ENCODE data around the gene SPRY4.

Gene SPRY4

DNA sequence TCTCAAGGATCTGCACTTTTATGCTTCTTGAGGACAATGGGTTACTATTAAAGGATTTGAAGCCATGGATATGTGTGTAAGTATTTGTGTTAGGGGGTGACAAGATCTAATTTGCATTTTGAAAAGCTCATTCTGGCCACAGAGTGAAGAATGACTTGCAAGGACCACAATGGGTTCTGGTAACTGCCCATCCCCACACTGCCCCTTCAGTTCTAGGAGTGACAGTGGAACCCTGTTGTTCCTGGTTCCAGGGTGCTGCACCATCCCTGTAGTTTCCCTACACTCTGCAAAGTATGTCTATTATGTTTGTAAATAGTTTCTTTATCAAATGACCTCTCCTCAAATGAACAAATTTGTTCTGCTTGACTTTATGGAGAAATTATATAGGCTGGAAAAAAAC, 9.7 kb upstream of the SPRY4 start:
- TF ChIP-seq POLR2AphosphoS5 (IDR thresholded peaks at IDR 0.05; ENCODE audit: low read depth, low read length), result no peak
- no peak for TF ChIP-seq TAF1 (IDR thresholded peaks at IDR 0.05; ENCODE audit: borderline replicate concordance, insufficient read depth, low read length)
- TF ChIP-seq SIN3A (IDR thresholded peaks at IDR 0.05; ENCODE audit: borderline replicate concordance, insufficient read depth, low read length), result no peak
- TF ChIP-seq, protein P1, sequence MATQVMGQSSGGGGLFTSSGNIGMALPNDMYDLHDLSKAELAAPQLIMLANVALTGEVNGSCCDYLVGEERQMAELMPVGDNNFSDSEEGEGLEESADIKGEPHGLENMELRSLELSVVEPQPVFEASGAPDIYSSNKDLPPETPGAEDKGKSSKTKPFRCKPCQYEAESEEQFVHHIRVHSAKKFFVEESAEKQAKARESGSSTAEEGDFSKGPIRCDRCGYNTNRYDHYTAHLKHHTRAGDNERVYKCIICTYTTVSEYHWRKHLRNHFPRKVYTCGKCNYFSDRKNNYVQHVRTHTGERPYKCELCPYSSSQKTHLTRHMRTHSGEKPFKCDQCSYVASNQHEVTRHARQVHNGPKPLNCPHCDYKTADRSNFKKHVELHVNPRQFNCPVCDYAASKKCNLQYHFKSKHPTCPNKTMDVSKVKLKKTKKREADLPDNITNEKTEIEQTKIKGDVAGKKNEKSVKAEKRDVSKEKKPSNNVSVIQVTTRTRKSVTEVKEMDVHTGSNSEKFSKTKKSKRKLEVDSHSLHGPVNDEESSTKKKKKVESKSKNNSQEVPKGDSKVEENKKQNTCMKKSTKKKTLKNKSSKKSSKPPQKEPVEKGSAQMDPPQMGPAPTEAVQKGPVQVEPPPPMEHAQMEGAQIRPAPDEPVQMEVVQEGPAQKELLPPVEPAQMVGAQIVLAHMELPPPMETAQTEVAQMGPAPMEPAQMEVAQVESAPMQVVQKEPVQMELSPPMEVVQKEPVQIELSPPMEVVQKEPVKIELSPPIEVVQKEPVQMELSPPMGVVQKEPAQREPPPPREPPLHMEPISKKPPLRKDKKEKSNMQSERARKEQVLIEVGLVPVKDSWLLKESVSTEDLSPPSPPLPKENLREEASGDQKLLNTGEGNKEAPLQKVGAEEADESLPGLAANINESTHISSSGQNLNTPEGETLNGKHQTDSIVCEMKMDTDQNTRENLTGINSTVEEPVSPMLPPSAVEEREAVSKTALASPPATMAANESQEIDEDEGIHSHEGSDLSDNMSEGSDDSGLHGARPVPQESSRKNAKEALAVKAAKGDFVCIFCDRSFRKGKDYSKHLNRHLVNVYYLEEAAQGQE (IDR thresholded peaks at IDR 0.05; ENCODE audit: insufficient read depth in 1 of 2, low read depth in 2 of 2, low read length in 2 of 2), result no peak
- no peak for TF ChIP-seq FOXP2 (optimal IDR thresholded peaks at IDR 0.05; ENCODE audit: borderline replicate concordance, extremely low read depth, extremely low read length, insufficient read depth)

DNA sequence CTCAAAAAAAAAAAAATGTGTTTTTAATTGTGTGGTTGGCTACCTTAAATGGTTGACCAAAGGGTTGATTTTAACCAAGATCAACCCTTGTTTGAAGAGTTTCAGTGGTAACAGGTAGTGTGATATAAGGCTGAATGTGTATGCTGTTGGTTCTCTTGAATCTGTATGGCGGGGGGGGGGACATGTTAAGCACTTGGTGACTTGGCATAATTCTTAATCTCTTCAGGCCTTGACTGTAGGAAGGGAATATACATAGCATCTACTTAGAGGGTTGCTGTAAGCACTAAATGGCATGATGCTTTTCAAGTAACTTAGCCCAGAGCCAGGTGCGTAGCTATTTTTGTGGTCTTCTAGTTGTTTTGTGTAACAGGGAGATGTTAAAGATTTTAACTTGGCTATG, 5.6 kb upstream of the SPRY4 start:
- TF ChIP-seq SIN3A (IDR thresholded peaks at IDR 0.05; ENCODE audit: borderline replicate concordance, insufficient read depth, low read length) (no peak), POLR2AphosphoS5 (IDR thresholded peaks at IDR 0.05; ENCODE audit: low read depth, low read length) (no peak), TAF1 (IDR thresholded peaks at IDR 0.05; ENCODE audit: borderline replicate concordance, insufficient read depth, low read length) (no peak), FOXP2 (optimal IDR thresholded peaks at IDR 0.05; ENCODE audit: borderline replicate concordance, extremely low read depth, extremely low read length, insufficient read depth) (no peak)
- TF ChIP-seq, protein P1 (IDR thresholded peaks at IDR 0.05; ENCODE audit: insufficient read depth in 1 of 2, low read depth in 2 of 2, low read length in 2 of 2), result no peak

DNA sequence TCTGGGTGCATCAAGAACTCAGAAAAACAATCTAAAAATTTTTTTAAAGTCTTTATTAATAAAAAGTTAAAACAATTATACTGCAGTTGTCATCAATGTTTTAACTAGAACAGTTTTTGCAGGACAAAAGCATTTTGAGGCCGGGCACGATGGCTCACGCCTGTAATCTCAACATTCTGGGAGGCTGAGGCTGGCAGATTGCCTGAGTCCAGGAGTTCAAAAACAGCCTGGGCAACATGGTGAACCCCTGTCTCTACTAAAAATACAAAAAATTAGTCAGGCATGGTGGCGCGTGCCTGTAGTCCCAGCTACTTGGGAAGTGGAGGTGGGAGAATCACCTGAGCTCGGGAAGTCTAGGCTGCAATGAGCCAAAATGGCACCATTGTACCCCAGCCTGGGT, 5.2 kb upstream of the SPRY4 start:
- TF ChIP-seq, protein P1 (IDR thresholded peaks at IDR 0.05; ENCODE audit: insufficient read depth in 1 of 2, low read depth in 2 of 2, low read length in 2 of 2), result no peak
- TF ChIP-seq FOXP2 (optimal IDR thresholded peaks at IDR 0.05; ENCODE audit: borderline replicate concordance, extremely low read depth, extremely low read length, insufficient read depth) (no peak), SIN3A (IDR thresholded peaks at IDR 0.05; ENCODE audit: borderline replicate concordance, insufficient read depth, low read length) (no peak), TAF1 (IDR thresholded peaks at IDR 0.05; ENCODE audit: borderline replicate concordance, insufficient read depth, low read length) (no peak), POLR2AphosphoS5 (IDR thresholded peaks at IDR 0.05; ENCODE audit: low read depth, low read length) (no peak)

DNA sequence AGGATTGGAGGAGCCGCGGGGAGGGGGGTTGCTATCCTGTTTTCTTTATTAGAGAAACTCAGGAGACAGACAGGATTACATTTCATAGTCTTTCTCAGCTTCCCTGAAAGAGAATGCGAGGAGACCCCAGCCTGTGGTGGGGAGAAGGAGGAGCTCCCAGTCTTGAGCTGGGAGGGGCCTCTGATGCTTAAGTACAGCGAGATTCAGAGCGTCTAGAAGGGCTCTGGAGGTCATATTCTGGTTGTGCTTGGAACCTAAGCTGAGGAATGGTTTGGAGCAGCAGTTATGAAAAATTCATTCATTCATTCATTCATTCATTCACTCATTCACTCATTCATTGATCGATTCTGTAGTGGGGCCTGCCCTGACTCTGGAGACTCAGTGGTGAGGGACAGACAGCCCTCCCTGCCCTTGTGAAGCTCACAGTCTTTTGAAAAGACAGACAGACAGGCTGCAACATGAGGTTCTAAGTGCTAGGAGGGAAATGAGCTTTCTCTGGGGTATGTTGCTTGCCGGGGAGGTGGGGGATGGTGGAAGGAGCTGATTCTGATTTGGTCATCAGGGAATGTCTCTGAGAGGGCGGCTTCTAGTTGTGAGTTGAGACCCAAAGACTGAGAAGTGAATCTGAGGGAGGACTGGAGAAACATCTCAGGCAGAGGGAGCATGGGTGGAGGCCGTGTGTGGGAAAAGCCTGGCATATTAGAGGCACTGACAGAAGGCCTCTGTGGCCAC, 2.5 kb upstream of the SPRY4 start:
- TF ChIP-seq, protein P1 (IDR thresholded peaks at IDR 0.05; ENCODE audit: insufficient read depth in 1 of 2, low read depth in 2 of 2, low read length in 2 of 2), result no peak
- TF ChIP-seq POLR2AphosphoS5 (IDR thresholded peaks at IDR 0.05; ENCODE audit: low read depth, low read length), result no peak
- peak; percentile 10; the same call in 1 of the 2 replicates for TF ChIP-seq TAF1 (IDR thresholded peaks at IDR 0.05; ENCODE audit: borderline replicate concordance, insufficient read depth, low read length)
- TF ChIP-seq SIN3A (IDR thresholded peaks at IDR 0.05; ENCODE audit: borderline replicate concordance, insufficient read depth, low read length), result no peak
